Spleen (tissue), 11 donors: ENCODE results near the gene NFIC. TPM values are rescaled to one million over a fixed set of nuclear protein-coding genes. Genes with fewer than 3 reads are reported as not detected.
A peak's percentile ranks its signal among the peaks of the same experiment; 100 is the strongest.

Experiments used
- DNase-seq: peaks from one replicate; pipeline ENCODE4 v3.0.0-alpha.2; 2020
- H3K27ac ChIP-seq, 8 donors: fragments of 200-600 bp; sonication (generic) in 7 of 8; 1 replicate in 4 of 8; 2 replicates in 4 of 8; pipeline versions ENCODE4 v1.5.0 to v1.8.0; 2016 to 2021; ENCODE audit warnings: inconsistent platforms in 4 of 8, mild to moderate bottlenecking in 4 of 8, moderate library complexity in 1 of 8
- H3K27me3 ChIP-seq, 7 donors: fragments of 200-600 bp; sonication (generic) in 6 of 7; replicated peaks in 1 of 7; 1 replicate in 4 of 7; 2 replicates in 3 of 7; pipeline versions ENCODE4 v1.5.0 to v1.8.0; 2016 to 2021; ENCODE audit warnings: inconsistent platforms in 3 of 7, mild to moderate bottlenecking in 1 of 7
- H3K36me3 ChIP-seq, 6 donors: fragments of 200-600 bp; sonication (generic) in 5 of 6; 1 replicate in 4 of 6; 2 replicates in 2 of 6; pipeline versions ENCODE4 v1.5.0 to v1.8.0; 2016 to 2021; ENCODE audit warnings: inconsistent platforms in 2 of 6
- H3K4me1 ChIP-seq, 6 donors: fragments of 200-600 bp; sonication (generic) in 5 of 6; 1 replicate in 3 of 6; 2 replicates in 3 of 6; pipeline versions ENCODE4 v1.5.0 to v1.8.0; 2016 to 2021; ENCODE audit warnings: inconsistent platforms in 3 of 6
- H3K4me3 ChIP-seq, 8 donors: fragments of 200-600 bp; sonication (generic) in 7 of 8; 1 replicate in 4 of 8; 2 replicates in 4 of 8; pipeline versions ENCODE4 v1.5.0 to v1.8.0; 2016 to 2021; ENCODE audit warnings: inconsistent platforms in 4 of 8, mild to moderate bottlenecking in 4 of 8, moderate library complexity in 2 of 8
- H3K9me3 ChIP-seq, 8 donors: fragments of 200-600 bp; sonication (generic) in 7 of 8; 1 replicate in 4 of 8; 2 replicates in 4 of 8; pipeline versions ENCODE4 v1.5.0 to v1.8.0; 2016 to 2021; ENCODE audit warnings: inconsistent platforms in 4 of 8
- POLR2A ChIP-seq, 3 donors: fragments of 450-650 bp; IDR thresholded peaks; one replicate each; pipeline ENCODE4 v1.5.1; 2017; ENCODE audit warnings: antibody characterized with exemption in 3 of 3, mild to moderate bottlenecking in 1 of 3
- POLR2AphosphoS5 ChIP-seq, 3 donors: sonication (generic); formaldehyde crosslinking; IDR thresholded peaks; one replicate each; pipeline ENCODE4 v1.5.1; 2017; ENCODE audit warnings: antibody characterized with exemption in 3 of 3
- WGBS, 5 donors: extraction: QIAGEN DNeasy Blood & Tissue Kit in 3 of 5; methylation state at CpG; one replicate each; pipeline versions ENCODE4 v1.1.5 to v1.1.7; 2013 to 2018; 5-methylcytosine and 5-hydroxymethylcytosine counted together
- intact Hi-C: fragments of 100-400 bp; cut with DNase I; formaldehyde crosslinking; loops from one replicate; pipeline ENCODE4 v1.15.0; 2023; ENCODE audit warnings: low total_unique reads
- polyA plus RNA-seq, 3 donors: library from polyadenylated mRNA; stranded (reverse); fragments of 200-250 nt; gene quantifications; one replicate each; pipeline ENCODE4 v1.2.1, GENCODE V29; 2013
- total RNA-seq, 7 donors: library from RNA; depleted of rRNA in 3 of 7; stranded (reverse); fragments of >200 nt in 3 of 7; fragmentation: NEBNext Ultra II Directional in 4 of 7; extraction: Animal tissue kit (Norgen Biotek cat#: 25700) in 4 of 7; gene quantifications; one replicate each; pipeline versions ENCODE4 v1.1.0 to v1.2.1, GENCODE V29; 2016 to 2021
- TF ChIP-seq, protein P1 (sequence below), 11 experiments: fragments of 200-600 bp in 7 of 11; fragments of 450-650 bp in 4 of 11; sonication (generic) in 4 of 11; IDR thresholded peaks in 8 of 11; conservative IDR thresholded peaks in 3 of 11; 1 replicate in 7 of 11; 2 replicates in 4 of 11; pipeline versions ENCODE4 v1.4.0 to v1.8.0; 2016 to 2021; ENCODE audit warnings: antibody characterized with exemption in 11 of 11, inconsistent platforms in 4 of 11, mild to moderate bottlenecking in 1 of 11
- donor health status: healthy with polysubstance abuse.
- donor health status: DM: no; HTN: no; CAD: no; lungs with moderate emphysema.
- donor health status: DM: no; HTN: no; CAD: no.
- donor health status: Bipolar disorder and iron deficiency.
- donor health status: healthy.
- donor health status: DM: no; HTN: no; CAD: no.
- donor health status: DM: yes; HTN: yes; CAD: no.

NFIC gene
- total and polyA plus RNA-seq, 10 donors, result 4.1 to 125 (median 74.4) TPM

GRCh38 chr19:3459089-3459881 is 92.9 kb downstream of the NFIC start:
- TF ChIP-seq, protein P1, sequence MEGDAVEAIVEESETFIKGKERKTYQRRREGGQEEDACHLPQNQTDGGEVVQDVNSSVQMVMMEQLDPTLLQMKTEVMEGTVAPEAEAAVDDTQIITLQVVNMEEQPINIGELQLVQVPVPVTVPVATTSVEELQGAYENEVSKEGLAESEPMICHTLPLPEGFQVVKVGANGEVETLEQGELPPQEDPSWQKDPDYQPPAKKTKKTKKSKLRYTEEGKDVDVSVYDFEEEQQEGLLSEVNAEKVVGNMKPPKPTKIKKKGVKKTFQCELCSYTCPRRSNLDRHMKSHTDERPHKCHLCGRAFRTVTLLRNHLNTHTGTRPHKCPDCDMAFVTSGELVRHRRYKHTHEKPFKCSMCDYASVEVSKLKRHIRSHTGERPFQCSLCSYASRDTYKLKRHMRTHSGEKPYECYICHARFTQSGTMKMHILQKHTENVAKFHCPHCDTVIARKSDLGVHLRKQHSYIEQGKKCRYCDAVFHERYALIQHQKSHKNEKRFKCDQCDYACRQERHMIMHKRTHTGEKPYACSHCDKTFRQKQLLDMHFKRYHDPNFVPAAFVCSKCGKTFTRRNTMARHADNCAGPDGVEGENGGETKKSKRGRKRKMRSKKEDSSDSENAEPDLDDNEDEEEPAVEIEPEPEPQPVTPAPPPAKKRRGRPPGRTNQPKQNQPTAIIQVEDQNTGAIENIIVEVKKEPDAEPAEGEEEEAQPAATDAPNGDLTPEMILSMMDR (IDR thresholded peaks at IDR 0.05 in 8 of 11, conservative IDR thresholded peaks at IDR 0.05 in 3 of 11), result no peak
- peak; percentile 39 to 69 (median 68) for TF ChIP-seq POLR2AphosphoS5 (IDR thresholded peaks at IDR 0.05)
- Histone ChIP-seq H3K4me3 (peak overlapping the region in 1 of 8 donors; percentile 22), H3K36me3 (peaks cover 0 to 100% (median 37%) of the 10 kb centered on the region in 6 donors)

GRCh38 chr19:3459965-3460582 is 93.7 kb downstream of the NFIC start:
- 69 to 80% (median 79%) methylated on average over 10 to 15 of the region's 15 CpGs for WGBS, 5 donors
- no peaks in the 10 kb centered on the region for H3K9me3 ChIP-seq
- H3K4me3 ChIP-seq, result no peak overlapping the region
- H3K27me3 ChIP-seq, result no peaks in the 10 kb centered on the region
- peaks cover 0 to 99% (median 30%) of the 10 kb centered on the region in 6 donors for H3K36me3 ChIP-seq
- H3K4me1 ChIP-seq, result peaks cover 11 to 60% (median 35%) of the 10 kb centered on the region in 6 donors
- intact Hi-C loops, result no loop called here
- no peak for TF ChIP-seq POLR2AphosphoS5 (IDR thresholded peaks at IDR 0.05)
- TF ChIP-seq, protein P1 (IDR thresholded peaks at IDR 0.05 in 8 of 11, conservative IDR thresholded peaks at IDR 0.05 in 3 of 11), result no peak
- peak overlapping the region in 7 of 8 donors; percentile 32 to 85 (median 82) for H3K27ac ChIP-seq
- DNase-seq, result no peak

More at GRCh38 chr19:3459089-3459881, 92.9 kb downstream of the NFIC start:
- Histone ChIP-seq H3K27ac (peak overlapping the region; percentile 63 to 85 (median 80)), H3K9me3 (no peaks in the 10 kb centered on the region), H3K4me1 (peaks cover 11 to 56% (median 35%) of the 10 kb centered on the region in 6 donors), H3K27me3 (no peaks in the 10 kb centered on the region)
- WGBS, 5 donors, result 42 to 68% (median 54%) methylated on average over 22 to 26 of the region's 26 CpGs
- intact Hi-C loops, result no loop called here
- no peak for DNase-seq

GRCh38 chr19:3462991-3463713 is 96.8 kb downstream of the NFIC start:
- peak in 2 of 3 donors; percentile 25 to 59 for TF ChIP-seq POLR2AphosphoS5 (IDR thresholded peaks at IDR 0.05)
- TF ChIP-seq POLR2A (IDR thresholded peaks at IDR 0.05), result no peak
- TF ChIP-seq, protein P1 (IDR thresholded peaks at IDR 0.05 in 8 of 11, conservative IDR thresholded peaks at IDR 0.05 in 3 of 11), result no peak
- intact Hi-C loops, result no loop called here
- 81 to 90% (median 86%) methylated on average over 42 to 58 of the region's 58 CpGs for WGBS, 5 donors

More at GRCh38 chr19:3462991-3463713, 96.8 kb downstream of the NFIC start:
- Histone ChIP-seq H3K36me3 (peaks cover 0 to 83% (median 19%) of the 10 kb centered on the region in 6 donors), H3K9me3 (no peaks in the 10 kb centered on the region), H3K4me1 (peaks cover 0 to 48% (median 22%) of the 10 kb centered on the region in 6 donors), H3K27me3 (no peaks in the 10 kb centered on the region), H3K4me3 (no peak overlapping the region), H3K27ac (no peak overlapping the region)
- no peak for DNase-seq
